Thyroid gland (tissue), 4 donors: ENCODE results near the gene PTPRB. TPM values are rescaled to one million over a fixed set of nuclear protein-coding genes. Genes with fewer than 3 reads are reported as not detected.

Experiments used
- DNase-seq, 2 donors: peaks; one replicate each; pipeline ENCODE4 v3.0.0-alpha.2; 2019
- H3K27ac ChIP-seq, 3 donors: fragments of 200-600 bp; sonication (generic); 1 replicate in 2 of 3; 2 replicates in 1 of 3; pipeline ENCODE4 v1.5.1; 2016 to 2019; ENCODE audit warnings: mild to moderate bottlenecking in 1 of 3, moderate library complexity in 1 of 3
- H3K27me3 ChIP-seq: fragments of 200-600 bp; sonication (generic); one replicate; pipeline ENCODE4 v1.5.1; 2019
- H3K36me3 ChIP-seq, 2 donors: fragments of 200-600 bp; sonication (generic); one replicate each; pipeline ENCODE4 v1.5.1; 2016 to 2019
- H3K4me1 ChIP-seq, 2 donors: fragments of 200-600 bp; sonication (generic); one replicate each; pipeline ENCODE4 v1.5.1; 2017 to 2019
- H3K4me3 ChIP-seq, 3 donors: fragments of 200-600 bp; sonication (generic); replicated peaks in 1 of 3; 1 replicate in 2 of 3; 2 replicates in 1 of 3; pipeline ENCODE4 v1.5.1; 2016; ENCODE audit warnings: mild to moderate bottlenecking in 1 of 3
- H3K9me3 ChIP-seq: fragments of 200-600 bp; sonication (generic); one replicate; pipeline ENCODE4 v1.5.1; 2017
- CTCF ChIP-seq, 6 experiments: fragments of 200-600 bp in 3 of 6; fragments of 450-650 bp in 3 of 6; sonication (generic) in 3 of 6; IDR thresholded peaks; one replicate each; pipeline ENCODE4 v1.5.1; 2016 to 2019; ENCODE audit warnings: antibody characterized with exemption in 6 of 6, mild to moderate bottlenecking in 2 of 6, inconsistent platforms in 1 of 6, moderate library complexity in 1 of 6
- POLR2A ChIP-seq, 2 donors: fragments of 450-650 bp; IDR thresholded peaks; one replicate each; pipeline ENCODE4 v1.6.1; 2017; ENCODE audit warnings: antibody characterized with exemption in 2 of 2, mild to moderate bottlenecking in 2 of 2, moderate library complexity in 1 of 2
- WGBS, 2 donors: methylation state at CpG; one replicate each; pipeline ENCODE4 v1.1.5; 2017; 5-methylcytosine and 5-hydroxymethylcytosine counted together
- intact Hi-C: fragments of 100-400 bp; cut with DNase I; formaldehyde crosslinking; loops from one replicate; pipeline ENCODE4 v1.15.1; 2023
- total RNA-seq, 4 donors: library from RNA; depleted of rRNA; stranded (reverse); fragments of >200 nt; gene quantifications; one replicate each; pipeline ENCODE4 v1.2.3, GENCODE V29; 2016

PTPRB gene
- total RNA-seq, 4 donors from 2014 or later: 24.4 to 75.3 (median 36.2) TPM

GRCh38 chr12:70487440-70487839 lies 149.8 kb downstream of the PTPRB start:
- 63 to 89% methylated on average over 2 of the region's 2 CpGs for WGBS, 2 donors
- TF ChIP-seq CTCF (IDR thresholded peaks at IDR 0.05) (no peak), POLR2A (IDR thresholded peaks at IDR 0.05) (no peak)
- H3K4me1 ChIP-seq: no peaks in the 10 kb centered on the region
- DNase-seq: no peak
- H3K27me3 ChIP-seq: no peaks in the 10 kb centered on the region
- H3K27ac ChIP-seq: no peak overlapping the region
- H3K36me3 ChIP-seq: no peaks in the 10 kb centered on the region
- H3K4me3 ChIP-seq: no peak overlapping the region
- no peaks in the 10 kb centered on the region for H3K9me3 ChIP-seq
- intact Hi-C loops: no loop called here

DNA sequence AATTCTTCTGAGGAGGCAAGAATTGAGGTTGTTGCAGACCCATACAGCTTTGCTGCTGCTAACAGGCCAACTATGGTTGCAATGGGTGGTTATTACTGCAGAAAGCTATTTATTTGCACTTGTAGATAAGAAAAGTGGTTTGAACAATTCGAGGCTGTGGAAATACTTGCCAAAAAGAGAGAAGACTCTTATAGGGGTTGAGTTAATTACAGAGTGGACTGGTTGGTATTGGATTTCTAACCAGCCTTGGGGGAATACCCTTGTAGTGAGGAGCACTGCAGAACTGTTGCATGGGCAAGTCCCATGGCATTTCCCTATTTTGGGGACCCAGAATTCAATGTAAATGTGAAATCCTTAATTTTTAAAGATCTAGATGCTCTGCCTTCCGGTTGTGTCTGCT lies 150.6 kb downstream of the PTPRB start:
- no peak for DNase-seq
- intact Hi-C loops: no loop called here
- no peak overlapping the region for H3K4me3 ChIP-seq

DNA sequence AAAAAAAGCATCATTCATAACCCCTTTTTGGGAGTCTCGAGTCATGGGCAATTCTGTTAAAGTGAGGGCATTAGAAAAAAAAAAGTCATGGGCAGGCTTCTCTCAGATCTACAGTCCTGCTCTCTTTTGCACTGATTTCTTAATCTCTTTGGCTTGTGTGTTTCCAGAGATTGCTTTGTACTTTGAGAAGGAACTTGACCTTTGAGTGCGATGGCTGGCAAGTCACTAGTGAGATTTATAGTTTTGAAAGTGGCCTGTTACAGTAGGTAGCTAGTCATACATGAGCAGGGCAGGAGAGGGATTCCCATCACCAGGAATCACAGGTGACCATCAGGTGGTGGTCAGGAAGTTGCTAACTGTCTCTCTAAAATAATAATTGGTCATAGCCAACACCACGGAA lies 151.5 kb downstream of the PTPRB start:
- DNase-seq: no peak
- no peaks in the 10 kb centered on the region for H3K27me3 ChIP-seq
- TF ChIP-seq CTCF (IDR thresholded peaks at IDR 0.05) (no peak), POLR2A (IDR thresholded peaks at IDR 0.05) (no peak)
- no peak overlapping the region for H3K4me3 ChIP-seq
- 83 to 94% methylated on average over 3 of the region's 3 CpGs for WGBS, 2 donors
- H3K9me3 ChIP-seq: no peaks in the 10 kb centered on the region
- H3K27ac ChIP-seq: no peak overlapping the region
- no peaks in the 10 kb centered on the region for H3K4me1 ChIP-seq
- intact Hi-C loops: no loop called here
- H3K36me3 ChIP-seq: no peaks in the 10 kb centered on the region

More for the DNA sequence above, 150.6 kb downstream of the PTPRB start:
- H3K4me1 ChIP-seq: no peaks in the 10 kb centered on the region
- no peaks in the 10 kb centered on the region for H3K36me3 ChIP-seq
- no peak for TF ChIP-seq CTCF (IDR thresholded peaks at IDR 0.05)
- no peak for TF ChIP-seq POLR2A (IDR thresholded peaks at IDR 0.05)
- H3K27ac ChIP-seq: no peak overlapping the region
- WGBS, 2 donors: 52 to 58% methylated on average over 2 of the region's 2 CpGs
- no peaks in the 10 kb centered on the region for H3K27me3 ChIP-seq
- no peaks in the 10 kb centered on the region for H3K9me3 ChIP-seq

GRCh38 chr12:70484464-70484863 lies 152.8 kb downstream of the PTPRB start:
- Histone ChIP-seq H3K9me3 (no peaks in the 10 kb centered on the region), H3K4me1 (no peaks in the 10 kb centered on the region), H3K27ac (no peak overlapping the region), H3K4me3 (no peak overlapping the region), H3K36me3 (no peaks in the 10 kb centered on the region), H3K27me3 (no peaks in the 10 kb centered on the region)
- intact Hi-C loops: no loop called here
- DNase-seq: no peak
- 45 to 95% methylated on average over 1 of the region's 1 CpG for WGBS, 2 donors
- TF ChIP-seq CTCF (IDR thresholded peaks at IDR 0.05) (no peak), POLR2A (IDR thresholded peaks at IDR 0.05) (no peak)

GRCh38 chr12:70482764-70483163 lies 154.5 kb downstream of the PTPRB start:
- H3K36me3 ChIP-seq: no peaks in the 10 kb centered on the region

More at GRCh38 chr12:70482764-70483163, 154.5 kb downstream of the PTPRB start:
- Histone ChIP-seq H3K27ac (no peak overlapping the region), H3K4me3 (no peak overlapping the region), H3K27me3 (no peaks in the 10 kb centered on the region), H3K4me1 (no peaks in the 10 kb centered on the region), H3K9me3 (no peaks in the 10 kb centered on the region)
- TF ChIP-seq CTCF (IDR thresholded peaks at IDR 0.05) (no peak), POLR2A (IDR thresholded peaks at IDR 0.05) (no peak)
- DNase-seq: no peak
- intact Hi-C loops: no loop called here
- 80 to 81% methylated on average over 1 of the region's 1 CpG for WGBS, 2 donors
